HepG2 (cell line): ENCODE results near the gene CAPN10. TPM values are rescaled to one million over a fixed set of nuclear protein-coding genes. Genes with fewer than 3 reads are reported as not detected.

ENCODE experiments used
- GABPA ChIP-seq, 2 experiments: IDR thresholded peaks; 2 replicates each; pipeline ENCODE4 v1.6.1; 2011 to 2016; ENCODE audit warnings: low read depth in 2 of 2, low read length in 1 of 2, missing biosample characterization in 1 of 2, missing genetic modification characterization in 1 of 2
- GLMP ChIP-seq: sonication (generic); formaldehyde crosslinking; IDR thresholded peaks from 2 replicates; pipeline ENCODE4 v1.9.0; 2021; ENCODE audit warnings: missing genetic modification reagents, mild to moderate bottlenecking, borderline replicate concordance
- SOX5 ChIP-seq: IDR thresholded peaks from 2 replicates; pipeline ENCODE4 v1.6.1; 2016; ENCODE audit warnings: borderline replicate concordance
- ZBTB40 ChIP-seq, 2 experiments: fragments of 450-650 bp in 1 of 2; sonication (generic) in 1 of 2; formaldehyde crosslinking in 1 of 2; IDR thresholded peaks; 2 replicates each; pipeline versions ENCODE4 v1.6.1 to v1.8.0; 2016 to 2022; ENCODE audit warnings: antibody characterized with exemption in 1 of 2, mild to moderate bottlenecking in 1 of 2, missing genetic modification reagents in 1 of 2
- ZNF138 ChIP-seq: sonication (generic); formaldehyde crosslinking; IDR thresholded peaks from 2 replicates; pipeline ENCODE4 v1.5.0; 2020; ENCODE audit warnings: mild to moderate bottlenecking, low read depth, missing genetic modification reagents
- ZNF547 ChIP-seq: sonication (generic); formaldehyde crosslinking; IDR thresholded peaks from 2 replicates; pipeline ENCODE4 v1.5.1; 2020; ENCODE audit warnings: mild to moderate bottlenecking, missing genetic modification reagents
- ZNF609 ChIP-seq: sonication (generic); formaldehyde crosslinking; IDR thresholded peaks from 2 replicates; pipeline ENCODE4 v1.4.0; 2020; ENCODE audit warnings: mild to moderate bottlenecking, missing genetic modification reagents, borderline replicate concordance
- polyA plus RNA-seq, 8 experiments: library from polyadenylated mRNA; depleted of rRNA in 3 of 8; stranded (reverse) in 7 of 8; unstranded in 1 of 8; fragments of >200 nt; fragmentation: Illumina TruSeq in 4 of 8; extraction: Trizol in 4 of 8; gene quantifications; 2 replicates each; pipeline versions ENCODE4 v1.2.1 to v1.2.3, GENCODE V29; 2011 to 2016; ENCODE audit warnings: low read depth in 4 of 8, missing spikeins in 1 of 8, mixed read lengths in 1 of 8; ENCODE audit not compliant: insufficient read depth in 1 of 8
- total RNA-seq, 5 experiments: library from RNA; depleted of rRNA; stranded (reverse); fragments of >200 nt; fragmentation: Illumina TruSeq; extraction: Trizol; gene quantifications; 2 replicates each; pipeline ENCODE4 v1.2.3, GENCODE V29; 2016; ENCODE audit warnings: low read depth in 1 of 5
- TF ChIP-seq, protein P1 (sequence below): sonication (generic); formaldehyde crosslinking; IDR thresholded peaks from 2 replicates; pipeline ENCODE4 v1.9.0; 2021; ENCODE audit warnings: missing genetic modification reagents, borderline replicate concordance

Gene CAPN10
- total and polyA plus RNA-seq, 2 of the 13 experiments (the other 11 are each of a cell fraction or from before 2014, with no cell fraction given), result 27.6 to 32.4 TPM

DNA sequence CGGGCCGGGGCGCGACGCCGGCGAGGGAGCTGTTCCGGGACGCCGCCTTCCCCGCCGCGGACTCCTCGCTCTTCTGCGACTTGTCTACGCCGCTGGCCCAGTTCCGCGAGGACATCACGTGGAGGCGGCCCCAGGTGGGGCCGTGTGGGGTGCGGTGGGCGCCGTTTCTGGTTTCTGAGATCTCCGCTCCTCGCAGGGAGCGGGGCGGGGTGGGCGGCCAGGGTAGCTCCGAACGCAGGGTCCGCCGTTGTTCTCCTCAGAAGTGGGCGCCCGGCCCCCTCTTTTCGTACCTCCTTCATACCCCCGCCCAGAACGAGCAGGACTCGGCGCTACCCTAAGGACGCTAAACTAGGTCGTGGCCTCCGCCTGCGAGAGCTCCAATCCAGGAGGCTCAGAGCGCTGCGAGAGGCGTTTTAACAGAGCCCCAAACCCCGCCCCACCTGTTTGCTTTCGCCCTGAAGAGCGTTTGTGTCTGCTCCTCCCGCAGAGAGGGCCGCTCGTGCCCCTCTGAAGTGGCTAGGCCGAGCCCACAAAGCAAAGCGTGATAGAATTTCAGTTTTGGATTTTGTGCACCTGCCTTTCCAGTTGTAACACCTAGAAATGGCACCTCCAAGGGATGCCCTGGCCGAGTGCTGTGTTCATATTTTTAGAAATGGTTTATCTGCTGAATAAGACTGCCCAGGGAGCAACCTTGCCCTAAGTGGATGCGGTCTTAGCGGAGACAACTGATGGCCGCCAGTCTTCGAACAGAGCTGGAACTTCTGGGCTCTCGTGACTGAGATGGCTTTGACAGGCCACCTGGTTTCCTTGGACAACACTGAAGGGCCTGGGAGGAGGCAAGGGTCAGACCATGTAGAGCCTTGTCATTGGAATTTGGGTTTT is 626 bp downstream of the CAPN10 start (continued):
- TF ChIP-seq ZNF138 (CRISPR knock-in tag), result peak; percentile 77
- TF ChIP-seq ZNF547 (CRISPR knock-in tag), result 0 out of 2 replicates have a peak, but pooled peaks have one; percentile 49
- TF ChIP-seq SOX5 (CRISPR knock-in tag), result peak; percentile 15; the same call in 1 of the 2 replicates
- TF ChIP-seq GLMP (CRISPR knock-in tag), result no peak
- TF ChIP-seq, protein P1, sequence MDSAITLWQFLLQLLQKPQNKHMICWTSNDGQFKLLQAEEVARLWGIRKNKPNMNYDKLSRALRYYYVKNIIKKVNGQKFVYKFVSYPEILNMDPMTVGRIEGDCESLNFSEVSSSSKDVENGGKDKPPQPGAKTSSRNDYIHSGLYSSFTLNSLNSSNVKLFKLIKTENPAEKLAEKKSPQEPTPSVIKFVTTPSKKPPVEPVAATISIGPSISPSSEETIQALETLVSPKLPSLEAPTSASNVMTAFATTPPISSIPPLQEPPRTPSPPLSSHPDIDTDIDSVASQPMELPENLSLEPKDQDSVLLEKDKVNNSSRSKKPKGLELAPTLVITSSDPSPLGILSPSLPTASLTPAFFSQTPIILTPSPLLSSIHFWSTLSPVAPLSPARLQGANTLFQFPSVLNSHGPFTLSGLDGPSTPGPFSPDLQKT (CRISPR knock-in tag), result no peak
- TF ChIP-seq ZBTB40 (IDR thresholded peaks at IDR 0.05), result no peak
- peak; percentile 49 for TF ChIP-seq ZBTB40 (CRISPR knock-in tag; IDR thresholded peaks at IDR 0.05)
- peak; percentile 40; the same call in 1 of the 2 replicates for TF ChIP-seq ZNF609
- TF ChIP-seq GABPA (IDR thresholded peaks at IDR 0.05; ENCODE audit: low read depth, low read length), result no peak
- TF ChIP-seq GABPA (CRISPR knock-in tag; IDR thresholded peaks at IDR 0.05; ENCODE audit: low read depth), result no peak
